Hepatocyte (in vitro differentiated cells): ENCODE results near the gene PXDN.

Source experiments
- EZH2 ChIP-seq: fragments of 200-600 bp; sonication (generic); IDR thresholded peaks from 2 replicates; pipeline ENCODE4 v1.6.1; 2016; ENCODE audit warnings: antibody characterized with exemption, mild to moderate bottlenecking, borderline replicate concordance
- EZH2phosphoT487 ChIP-seq: fragments of 200-600 bp; sonication (generic); IDR thresholded peaks from one replicate; pipeline ENCODE4 v1.6.1; 2018; ENCODE audit warnings: antibody characterized with exemption, mild to moderate bottlenecking, low read depth, moderate library complexity; ENCODE audit not compliant: unreplicated experiment, severe bottlenecking
- TF ChIP-seq, protein P1 (sequence below): fragments of 200-600 bp; sonication (generic); IDR thresholded peaks from 2 replicates; pipeline ENCODE4 v1.5.1; 2016; ENCODE audit warnings: antibody characterized with exemption, mild to moderate bottlenecking; ENCODE audit not compliant: poor library complexity

DNA sequence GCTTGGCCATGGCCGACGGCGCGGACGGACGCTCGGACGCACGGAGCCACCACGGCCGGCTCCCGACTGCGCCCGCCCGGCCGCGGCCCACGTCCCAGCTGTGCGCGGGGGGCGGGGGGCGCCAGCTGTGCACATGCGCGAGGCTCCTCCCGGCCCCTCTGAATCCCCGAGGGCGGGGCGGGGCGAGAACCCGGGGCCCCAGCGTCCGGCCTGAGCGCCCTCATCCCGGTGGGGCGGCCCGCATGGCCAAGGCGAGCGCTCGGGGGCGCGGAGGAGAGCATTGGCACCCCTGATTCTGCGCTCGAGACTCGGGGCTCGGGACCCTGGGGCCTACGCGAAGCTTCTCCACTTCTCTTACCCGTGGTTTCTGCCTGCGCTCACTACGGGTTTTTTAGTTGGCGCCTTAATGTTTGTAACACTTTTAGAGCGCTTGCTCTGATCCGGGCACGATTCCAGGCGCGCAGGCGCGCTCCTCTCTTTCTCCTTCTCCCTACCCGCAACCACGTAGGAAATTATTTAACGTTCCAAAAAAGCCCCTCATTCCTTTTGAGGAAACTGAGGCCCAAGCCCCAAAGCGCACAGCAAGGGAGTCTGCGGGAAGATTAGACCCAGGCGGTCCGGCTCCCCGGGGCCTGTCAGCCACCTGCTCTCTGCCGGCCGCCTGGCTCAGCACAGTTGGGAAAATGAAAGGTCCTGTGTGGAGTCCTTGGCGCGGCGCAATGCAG, at the start of gene PXDN:
- TF ChIP-seq EZH2 (no peak), EZH2phosphoT487 (no peak)
- TF ChIP-seq, protein P1, sequence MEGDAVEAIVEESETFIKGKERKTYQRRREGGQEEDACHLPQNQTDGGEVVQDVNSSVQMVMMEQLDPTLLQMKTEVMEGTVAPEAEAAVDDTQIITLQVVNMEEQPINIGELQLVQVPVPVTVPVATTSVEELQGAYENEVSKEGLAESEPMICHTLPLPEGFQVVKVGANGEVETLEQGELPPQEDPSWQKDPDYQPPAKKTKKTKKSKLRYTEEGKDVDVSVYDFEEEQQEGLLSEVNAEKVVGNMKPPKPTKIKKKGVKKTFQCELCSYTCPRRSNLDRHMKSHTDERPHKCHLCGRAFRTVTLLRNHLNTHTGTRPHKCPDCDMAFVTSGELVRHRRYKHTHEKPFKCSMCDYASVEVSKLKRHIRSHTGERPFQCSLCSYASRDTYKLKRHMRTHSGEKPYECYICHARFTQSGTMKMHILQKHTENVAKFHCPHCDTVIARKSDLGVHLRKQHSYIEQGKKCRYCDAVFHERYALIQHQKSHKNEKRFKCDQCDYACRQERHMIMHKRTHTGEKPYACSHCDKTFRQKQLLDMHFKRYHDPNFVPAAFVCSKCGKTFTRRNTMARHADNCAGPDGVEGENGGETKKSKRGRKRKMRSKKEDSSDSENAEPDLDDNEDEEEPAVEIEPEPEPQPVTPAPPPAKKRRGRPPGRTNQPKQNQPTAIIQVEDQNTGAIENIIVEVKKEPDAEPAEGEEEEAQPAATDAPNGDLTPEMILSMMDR, result no peak
